H9 (cell line): Measurements from ENCODE around the gene ZSWIM6. TPM values are rescaled to one million over a fixed set of nuclear protein-coding genes. Genes with fewer than 3 reads are reported as not detected.

ENCODE experiments used
- DNase-seq: peaks from one replicate; pipeline ENCODE4 v3.0.0-alpha.2; 2017
- H2AFZ ChIP-seq: one replicate; pipeline ENCODE4 v1.6.1; 2013; ENCODE audit warnings: mild to moderate bottlenecking, low read length, control low read depth, moderate library complexity
- H2AK5ac ChIP-seq: 2 replicates; pipeline ENCODE4 v1.6.1; 2013; ENCODE audit warnings: low read length, control low read depth, mixed read lengths; ENCODE audit not compliant: insufficient read length
- H2BK120ac ChIP-seq: one replicate; pipeline ENCODE4 v1.6.1; 2013; ENCODE audit warnings: low read depth, mild to moderate bottlenecking, low read length, control low read depth, inconsistent platforms; ENCODE audit not compliant: poor library complexity, severe bottlenecking
- H2BK12ac ChIP-seq: 2 replicates; pipeline ENCODE4 v1.6.1; 2013; ENCODE audit warnings: low read length, control low read depth, mixed read lengths, low read depth; ENCODE audit not compliant: insufficient read length
- H2BK15ac ChIP-seq: 2 replicates; pipeline ENCODE4 v1.6.1; 2013; ENCODE audit warnings: low read depth, low read length, control low read depth
- H2BK20ac ChIP-seq: one replicate; pipeline ENCODE4 v1.6.1; 2013; ENCODE audit warnings: low read depth, mild to moderate bottlenecking, low read length, control low read depth, inconsistent platforms; ENCODE audit not compliant: poor library complexity, severe bottlenecking
- H2BK5ac ChIP-seq: 2 replicates; pipeline ENCODE4 v1.6.1; 2013; ENCODE audit warnings: low read length, control low read depth, mixed read lengths; ENCODE audit not compliant: insufficient read length
- H3K14ac ChIP-seq: 2 replicates; pipeline ENCODE4 v1.6.1; 2013; ENCODE audit warnings: low read length, control low read depth; ENCODE audit not compliant: insufficient read depth
- H3K18ac ChIP-seq: 2 replicates; pipeline ENCODE4 v1.6.1; 2013; ENCODE audit warnings: low read depth, mild to moderate bottlenecking, mixed read lengths, low read length, control low read depth; ENCODE audit not compliant: insufficient read length
- H3K23ac ChIP-seq: 2 replicates; pipeline ENCODE4 v1.6.1; 2013; ENCODE audit warnings: low read length, control low read depth, mixed read lengths, low read depth; ENCODE audit not compliant: insufficient read length
- H3K23me2 ChIP-seq: 2 replicates; pipeline ENCODE4 v1.6.1; 2013; ENCODE audit warnings: low read depth, mild to moderate bottlenecking, mixed read lengths, low read length, control low read depth; ENCODE audit not compliant: insufficient read length, poor library complexity, severe bottlenecking
- H3K27ac ChIP-seq: 2 replicates; pipeline ENCODE4 v1.5.1; 2013; ENCODE audit warnings: low read length, control low read depth, mixed read lengths, low read depth; ENCODE audit not compliant: insufficient read length
- H3K27me3 ChIP-seq: 2 replicates; pipeline ENCODE4 v1.6.1; 2013; ENCODE audit warnings: low read length, control low read depth, inconsistent platforms; ENCODE audit not compliant: insufficient read depth
- H3K4ac ChIP-seq: 2 replicates; pipeline ENCODE4 v1.6.1; 2013; ENCODE audit warnings: low read depth, mild to moderate bottlenecking, control low read depth, inconsistent platforms, low read length, moderate library complexity
- H3K4me1 ChIP-seq: 2 replicates; pipeline ENCODE4 v1.6.1; 2013; ENCODE audit warnings: low read length, control low read depth, inconsistent platforms; ENCODE audit not compliant: insufficient read depth
- H3K4me2 ChIP-seq: 2 replicates; pipeline ENCODE4 v1.6.1; 2013; ENCODE audit warnings: low read length, control low read depth, mixed read lengths; ENCODE audit not compliant: insufficient read length, insufficient read depth
- H3K56ac ChIP-seq: 2 replicates; pipeline ENCODE4 v1.6.1; 2013; ENCODE audit warnings: low read depth, mild to moderate bottlenecking, mixed read lengths, low read length, control low read depth; ENCODE audit not compliant: insufficient read length
- H3K79me1 ChIP-seq: 2 replicates; pipeline ENCODE4 v1.6.1; 2013; ENCODE audit warnings: low read depth, mild to moderate bottlenecking, moderate library complexity, low read length, control low read depth, inconsistent platforms; ENCODE audit not compliant: insufficient read depth, poor library complexity, severe bottlenecking
- H3K79me2 ChIP-seq: 2 replicates; pipeline ENCODE4 v1.6.1; 2013; ENCODE audit warnings: low read length, control low read depth, inconsistent platforms; ENCODE audit not compliant: insufficient read depth
- H3K9ac ChIP-seq: 2 replicates; pipeline ENCODE4 v1.6.1; 2013; ENCODE audit warnings: low read length, control low read depth, mixed read lengths; ENCODE audit not compliant: insufficient read length; ENCODE audit errors: extremely low read depth
- H3K9me3 ChIP-seq: one replicate; pipeline ENCODE4 v1.6.1; 2013; ENCODE audit warnings: low read depth, low read length, inconsistent platforms; ENCODE audit not compliant: control insufficient read depth
- H3T11ph ChIP-seq: one replicate; pipeline ENCODE4 v1.6.1; 2013; ENCODE audit warnings: mild to moderate bottlenecking, low read length, control low read depth, inconsistent platforms
- H4K20me1 ChIP-seq: one replicate; pipeline ENCODE4 v1.6.1; 2013; ENCODE audit not compliant: control insufficient read depth, insufficient read length, insufficient read depth
- H4K5ac ChIP-seq: 2 replicates; pipeline ENCODE4 v1.6.1; 2013; ENCODE audit warnings: low read depth, mild to moderate bottlenecking, mixed read lengths, low read length, control low read depth; ENCODE audit not compliant: insufficient read length
- H4K8ac ChIP-seq: replicated peaks from 2 replicates; pipeline ENCODE4 v1.6.1; 2013; ENCODE audit warnings: low read length, control low read depth, mixed read lengths, low read depth; ENCODE audit not compliant: insufficient read length
- H4K91ac ChIP-seq: 2 replicates; pipeline ENCODE4 v1.6.1; 2013; ENCODE audit warnings: low read depth, mild to moderate bottlenecking, moderate library complexity, mixed read lengths, low read length, control low read depth; ENCODE audit not compliant: insufficient read length
- H3K27ac Mint-ChIP-seq, 3 experiments: 2 replicates in 2 of 3; 3 replicates in 1 of 3; pipeline ENCODE4 v1.8.0; 2020 to 2021; ENCODE audit warnings: mixed read lengths in 3 of 3, mild to moderate bottlenecking in 1 of 3, moderate library complexity in 1 of 3
- H3K27me3 Mint-ChIP-seq: 2 replicates; pipeline ENCODE4 v1.8.0; 2021; ENCODE audit warnings: low read depth, mild to moderate bottlenecking, moderate library complexity, mixed read lengths
- H3K36me3 Mint-ChIP-seq, 3 experiments: 2 replicates in 2 of 3; 3 replicates in 1 of 3; pipeline ENCODE4 v1.8.0; 2020 to 2021; ENCODE audit warnings: low read depth in 3 of 3, mixed read lengths in 3 of 3; ENCODE audit not compliant: insufficient read depth in 1 of 3
- H3K4me1 Mint-ChIP-seq, 2 experiments: 2 replicates each; pipeline ENCODE4 v1.8.0; 2020; ENCODE audit warnings: mixed read lengths in 2 of 2
- H3K4me3 Mint-ChIP-seq, 2 experiments: 2 replicates in 1 of 2; 3 replicates in 1 of 2; pipeline ENCODE4 v1.8.0; 2020 to 2021; ENCODE audit warnings: mild to moderate bottlenecking in 2 of 2, mixed read lengths in 2 of 2, moderate library complexity in 1 of 2
- H3K9me3 Mint-ChIP-seq, 2 experiments: 2 replicates in 1 of 2; 3 replicates in 1 of 2; pipeline ENCODE4 v1.8.0; 2020; ENCODE audit warnings: mild to moderate bottlenecking in 2 of 2, mixed read lengths in 2 of 2, moderate library complexity in 1 of 2
- WGBS: extraction: QIAGEN DNeasy Blood & Tissue Kit; methylation state at CpG from one replicate; pipeline ENCODE4 v1.1.7; 2013; ENCODE audit warnings: missing lambda C conversion rate, low lambda C conversion rate, mixed read lengths; ENCODE audit not compliant: insufficient read length; ENCODE audit errors: extremely low coverage; 5-methylcytosine and 5-hydroxymethylcytosine counted together
- total RNA-seq: library from RNA; stranded (reverse); gene quantifications from 2 replicates; pipeline ENCODE4 v1.2.1, GENCODE V29; 2021
- TF ChIP-seq, protein P1 (sequence below): fragments of 200-600 bp; sonication (generic); conservative IDR thresholded peaks from 3 replicates; pipeline ENCODE4 v1.8.0; 2021; ENCODE audit warnings: antibody characterized with exemption, mild to moderate bottlenecking

Gene ZSWIM6
- total RNA-seq, 1 experiment from 2014 or later = 11.5 TPM

DNA sequence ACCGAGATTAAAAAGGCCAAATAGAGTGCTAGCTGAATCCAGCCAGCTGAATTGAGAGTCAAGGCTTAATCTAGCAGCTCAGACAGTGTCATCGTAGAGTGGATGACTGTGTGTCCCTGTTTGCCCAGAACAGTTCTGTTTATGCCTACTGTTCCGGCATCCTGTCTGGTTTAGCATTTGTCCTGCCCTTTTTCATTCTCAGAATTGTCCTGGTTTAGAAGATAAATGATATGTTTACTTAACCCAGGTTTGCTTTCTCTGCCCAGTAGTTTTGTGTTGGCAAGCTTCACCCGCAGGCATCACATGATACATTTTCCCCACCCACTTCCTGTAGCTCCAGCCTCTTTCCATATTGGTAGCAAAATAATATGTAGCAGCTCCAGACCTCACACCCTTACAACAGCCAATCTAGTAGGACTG is 41.3 kb upstream of the ZSWIM6 start:
- Histone ChIP-seq H3K4me2 (no peak overlapping the region), H3K79me1 (no peaks in the 10 kb centered on the region), H3K4ac (no peak overlapping the region), H4K8ac (no peak overlapping the region), H2AK5ac (no peak overlapping the region), H3K14ac (no peak overlapping the region), H3K23ac (no peak overlapping the region), H2BK120ac (no peak overlapping the region), H4K5ac (no peak overlapping the region), H4K20me1 (no peaks in the 10 kb centered on the region), H3K27me3 (no peaks in the 10 kb centered on the region), H3K79me2 (no peaks in the 10 kb centered on the region), H4K91ac (no peak overlapping the region), H2AFZ (peak overlapping the region; percentile 85), H3K23me2 (no peaks in the 10 kb centered on the region), H3T11ph (no peak overlapping the region), H2BK15ac (no peak overlapping the region), H2BK5ac (no peak overlapping the region), H3K4me1 (peaks cover 3% of the 10 kb centered on the region), H2BK20ac (no peak overlapping the region), H2BK12ac (no peak overlapping the region), H3K9me3 (no peaks in the 10 kb centered on the region), H3K18ac (no peak overlapping the region), H3K9ac (no peak overlapping the region), H3K56ac (no peak overlapping the region), H3K27ac (no peak overlapping the region)
- no peak overlapping the region for H3K4me3 Mint-ChIP-seq
- peaks cover 8 to 18% of the 10 kb centered on the region in 2 experiments for H3K4me1 Mint-ChIP-seq
- no peak overlapping the region; a peak in 1 of 7 replicates for H3K27ac Mint-ChIP-seq
- no peak for DNase-seq
- no peaks in the 10 kb centered on the region; a peak in 1 of 7 replicates for H3K36me3 Mint-ChIP-seq
- TF ChIP-seq, protein P1, sequence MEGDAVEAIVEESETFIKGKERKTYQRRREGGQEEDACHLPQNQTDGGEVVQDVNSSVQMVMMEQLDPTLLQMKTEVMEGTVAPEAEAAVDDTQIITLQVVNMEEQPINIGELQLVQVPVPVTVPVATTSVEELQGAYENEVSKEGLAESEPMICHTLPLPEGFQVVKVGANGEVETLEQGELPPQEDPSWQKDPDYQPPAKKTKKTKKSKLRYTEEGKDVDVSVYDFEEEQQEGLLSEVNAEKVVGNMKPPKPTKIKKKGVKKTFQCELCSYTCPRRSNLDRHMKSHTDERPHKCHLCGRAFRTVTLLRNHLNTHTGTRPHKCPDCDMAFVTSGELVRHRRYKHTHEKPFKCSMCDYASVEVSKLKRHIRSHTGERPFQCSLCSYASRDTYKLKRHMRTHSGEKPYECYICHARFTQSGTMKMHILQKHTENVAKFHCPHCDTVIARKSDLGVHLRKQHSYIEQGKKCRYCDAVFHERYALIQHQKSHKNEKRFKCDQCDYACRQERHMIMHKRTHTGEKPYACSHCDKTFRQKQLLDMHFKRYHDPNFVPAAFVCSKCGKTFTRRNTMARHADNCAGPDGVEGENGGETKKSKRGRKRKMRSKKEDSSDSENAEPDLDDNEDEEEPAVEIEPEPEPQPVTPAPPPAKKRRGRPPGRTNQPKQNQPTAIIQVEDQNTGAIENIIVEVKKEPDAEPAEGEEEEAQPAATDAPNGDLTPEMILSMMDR = no peak
- H3K9me3 Mint-ChIP-seq = no peaks in the 10 kb centered on the region
- peaks cover 3% of the 10 kb centered on the region; the same call in 1 of the 2 replicates for H3K27me3 Mint-ChIP-seq
- no CpG with 5 or more reads among the region's 4 CpGs for WGBS
